ENCODE measurements around the gene CACNG5. TPM values are rescaled to one million over a fixed set of nuclear protein-coding genes. Genes with fewer than 3 reads are reported as not detected.

CACNG5 gene
- total RNA-seq, 2 experiments from 2014 or later: not detected

DNA sequence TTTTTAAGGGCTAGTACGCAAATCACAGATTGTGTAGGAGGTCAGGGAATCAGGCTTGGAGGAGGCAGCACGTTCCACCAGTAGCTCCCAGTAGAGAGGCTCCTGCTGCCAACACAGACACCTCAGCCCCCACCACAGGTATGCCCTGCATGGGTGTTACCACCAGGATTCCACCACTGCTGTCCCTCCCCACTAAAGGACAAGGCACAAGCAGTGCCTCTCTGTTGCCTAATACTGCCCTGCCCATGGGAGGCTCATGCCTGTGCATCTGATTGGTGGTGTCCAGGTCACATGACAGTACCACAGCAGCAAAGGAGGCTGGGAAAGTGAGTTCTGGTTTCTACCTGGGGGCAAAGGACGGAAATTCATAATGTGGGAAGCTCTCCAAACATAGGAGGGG is 96.0 kb downstream of the CACNG5 start:
- Mint-ChIP-seq H3K4me1 (no peaks in the 10 kb centered on the region), H3K36me3 (ENCODE audit: low read depth) (no peaks in the 10 kb centered on the region), H3K9me3 (no peaks in the 10 kb centered on the region), H3K27ac (no peak overlapping the region), H3K27me3 (peaks cover 26% of the 10 kb centered on the region), H3K4me3 (no peak overlapping the region)
- no peak for DNase-seq
- ChIA-PET CTCF (no interaction called here), POLR2A (no interaction called here)

- H3K36me3 Mint-ChIP-seq (ENCODE audit: low read depth): no peaks in the 10 kb centered on the region
- H3K4me1 Mint-ChIP-seq: no peaks in the 10 kb centered on the region
- no peak overlapping the region for H3K27ac Mint-ChIP-seq
- no peaks in the 10 kb centered on the region for H3K9me3 Mint-ChIP-seq
- no peak for DNase-seq
- CTCF ChIA-PET: interaction anchor here (0.9 kb wide), 1 partner anchor 11 kb away, joined by 3 read pairs; no protein-coding TSS in a partner anchor
- POLR2A ChIA-PET: no interaction called here
- H3K27me3 Mint-ChIP-seq: peaks cover 16% of the 10 kb centered on the region
- no peak overlapping the region for H3K4me3 Mint-ChIP-seq
These were observed 97.4 kb downstream of the CACNG5 start for GRCh38 chr17:66932311-66932710.

- CTCF ChIA-PET: no interaction called here
- H3K27me3 Mint-ChIP-seq: peaks cover 21% of the 10 kb centered on the region
- no peaks in the 10 kb centered on the region for H3K4me1 Mint-ChIP-seq
- no peak overlapping the region for H3K4me3 Mint-ChIP-seq
- no peak overlapping the region for H3K27ac Mint-ChIP-seq
- POLR2A ChIA-PET: no interaction called here
- no peak for DNase-seq
- H3K9me3 Mint-ChIP-seq: no peaks in the 10 kb centered on the region
- H3K36me3 Mint-ChIP-seq (ENCODE audit: low read depth): no peaks in the 10 kb centered on the region
These were observed 99.1 kb downstream of the CACNG5 start for GRCh38 chr17:66934040-66934439.

Other genes starting within 250 kb of the CACNG5 start
- gene CACNG4, start 129.6 kb downstream of the CACNG5 start, total RNA-seq: not detected
- not detected for gene CACNG1, start 209.4 kb downstream of the CACNG5 start, total RNA-seq

All from activated CD4-positive, alpha-beta memory T cell treated with anti-CD3 and anti-CD28 coated beads, Interleukin-2, amount 10 ng/mL, durations not matched to agents 7 days and 5 days (primary cell).